HG03575 (cell line): ENCODE results near the gene OR2K2.
"Not testable (repeated sequence)": the region's sequence is repeated elsewhere in the genome, so short reads cannot be mapped to it uniquely, and the experiment has no call there.

ENCODE experiments used
- ATAC-seq: cut with Tn5 transposase; IDR thresholded peaks from one replicate; pipeline ENCODE4 v1.9.1; 2021; ENCODE audit not compliant: unreplicated experiment, insufficient number of reproducible peaks, low FRiP score; ENCODE audit errors: extremely low read depth

OR2K2 gene

DNA sequence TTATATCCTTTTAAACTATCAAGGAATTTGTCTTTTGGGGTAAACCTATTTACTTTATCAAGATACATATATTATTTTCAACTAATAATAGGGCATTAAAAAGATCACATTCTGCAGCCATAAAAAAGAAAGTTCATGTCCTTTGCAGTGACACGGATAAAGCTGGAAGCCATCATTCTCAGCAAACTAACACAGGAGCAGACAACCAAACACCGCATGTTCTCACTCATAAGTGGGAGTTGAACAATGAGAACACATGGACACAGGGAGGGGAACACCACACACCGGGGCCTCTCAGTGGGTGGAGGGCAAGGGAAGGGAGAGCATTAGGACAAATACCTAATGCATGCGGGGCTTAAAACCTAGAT lies 30.4 kb downstream of the OR2K2 start:
- ATAC-seq, result not testable (repeated sequence)

DNA sequence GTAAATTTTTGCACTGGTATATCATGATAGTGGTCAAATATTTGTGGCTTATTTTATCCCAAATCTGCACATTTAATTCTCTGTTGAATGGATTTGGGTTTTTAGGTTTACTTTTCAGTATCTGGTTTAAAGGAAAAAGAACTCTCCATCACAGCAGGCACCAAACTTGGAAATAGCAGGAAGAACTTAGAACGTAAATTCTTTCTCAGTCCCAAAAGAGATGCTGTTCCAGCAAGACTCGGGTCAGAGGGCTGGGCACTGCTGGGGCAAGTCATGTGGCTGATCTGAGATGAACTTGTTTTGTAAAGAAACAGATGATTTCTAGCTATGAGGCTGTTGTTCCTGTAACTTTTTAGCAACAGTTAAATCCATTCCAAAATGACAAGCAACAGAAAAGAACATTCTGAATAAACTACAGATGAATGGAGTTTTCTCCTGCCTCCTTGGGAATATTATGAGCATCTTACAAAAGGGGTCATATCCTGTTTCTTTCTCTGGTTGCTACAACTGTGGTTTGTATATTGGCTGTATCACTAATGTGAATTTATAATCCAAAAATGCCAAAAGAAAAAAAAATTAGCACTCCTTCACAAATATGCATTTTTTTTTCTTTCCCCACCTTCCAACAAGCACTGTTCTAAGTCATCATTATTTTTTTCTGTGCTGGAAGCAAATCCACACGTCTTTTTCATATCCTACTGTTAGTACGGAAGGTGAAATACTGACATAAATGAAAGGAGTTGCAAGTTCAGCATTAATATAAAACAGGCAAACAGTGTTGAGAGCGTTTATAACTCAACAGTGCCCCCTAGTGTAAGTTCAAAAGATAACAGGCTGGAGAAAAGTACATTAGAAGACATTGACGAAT lies 31.1 kb downstream of the OR2K2 start:
- ATAC-seq, result no peak

DNA sequence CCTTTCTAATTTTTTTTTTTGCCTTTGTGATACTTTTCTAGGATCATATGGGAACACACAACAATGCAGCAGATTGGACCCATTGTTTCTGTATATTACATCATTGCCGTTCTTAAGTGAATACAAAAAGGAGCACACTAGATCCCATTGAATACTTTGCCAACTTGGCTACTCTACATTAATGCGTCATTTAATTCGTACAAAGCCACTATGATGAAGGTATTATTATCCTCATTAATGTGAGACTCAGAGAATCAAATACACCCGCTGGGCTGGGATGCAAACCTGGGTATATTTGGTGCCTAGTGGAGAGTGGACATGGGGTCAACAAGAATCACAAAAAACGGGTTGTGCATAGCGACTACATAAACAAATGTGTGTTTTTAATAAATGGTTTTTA lies 31.9 kb downstream of the OR2K2 start:
- no peak for ATAC-seq

GRCh38 chr9:111297066-111297824 lies 32.8 kb downstream of the OR2K2 start:
- no peak for ATAC-seq

DNA sequence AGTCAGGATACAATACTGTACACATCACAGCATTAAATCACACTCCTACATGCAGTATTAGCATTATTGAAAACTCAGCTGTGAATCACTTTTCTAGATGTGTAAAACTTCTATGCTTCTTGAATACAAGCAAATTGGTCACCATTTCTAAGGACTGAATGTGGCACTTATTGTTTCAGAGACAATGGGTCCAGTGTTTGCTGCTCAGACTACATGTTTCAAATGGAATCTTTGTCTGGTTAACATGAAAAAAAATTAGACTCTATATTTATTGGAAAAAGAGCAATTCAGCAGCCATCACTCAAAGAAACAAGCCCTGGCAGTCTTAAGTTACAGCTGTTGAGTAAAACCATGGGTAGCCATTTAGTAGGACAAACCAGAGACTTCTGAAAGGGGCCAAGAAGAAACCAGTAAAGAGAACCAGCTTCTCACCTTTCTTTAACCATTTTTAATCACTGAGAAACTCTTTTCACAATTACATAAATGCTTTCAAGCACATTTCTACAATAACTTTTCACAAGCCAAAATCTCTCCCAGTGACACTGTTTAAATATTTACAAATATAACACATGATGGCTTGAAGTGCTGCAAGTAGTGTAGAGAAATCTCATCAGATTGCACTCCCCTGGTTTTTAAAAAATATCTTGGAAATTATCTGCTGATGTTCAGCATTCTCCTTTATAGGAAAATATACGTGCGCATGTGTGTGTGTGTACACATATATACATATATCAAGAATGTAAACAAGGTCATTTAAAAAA lies 35.2 kb downstream of the OR2K2 start:
- no peak for ATAC-seq

GRCh38 chr9:111287127-111287526 lies 42.9 kb downstream of the OR2K2 start:
- no peak for ATAC-seq

GRCh38 chr9:111284703-111285102 lies 45.3 kb downstream of the OR2K2 start:
- ATAC-seq, result no peak

GRCh38 chr9:111282845-111283244 lies 47.2 kb downstream of the OR2K2 start:
- ATAC-seq, result no peak

DNA sequence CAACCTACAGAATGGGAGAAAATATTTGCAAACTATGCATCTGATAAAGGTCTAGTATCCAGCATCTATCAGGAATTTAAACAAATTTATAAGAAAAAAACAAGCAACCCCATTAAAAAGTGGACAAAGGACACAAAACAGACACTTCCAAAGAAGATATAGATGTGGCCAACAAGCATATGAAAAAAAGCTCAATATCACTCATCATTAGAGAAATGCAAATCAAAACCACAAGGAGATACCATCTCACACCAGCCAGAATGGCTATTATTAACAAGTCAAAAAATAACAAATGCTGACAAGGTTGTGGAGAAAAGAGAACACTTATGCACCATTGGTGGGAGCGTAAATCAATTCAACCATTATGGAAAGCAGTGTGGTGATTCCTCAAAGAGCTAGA lies 49.2 kb downstream of the OR2K2 start:
- ATAC-seq, result not testable (repeated sequence)
